Loucy (cell line): Measurements from ENCODE around the gene RBBP6.

Source experiments
- H2AFZ ChIP-seq: fragments of 200-600 bp; sonication (generic); 2 replicates; pipeline ENCODE4 v1.6.0; 2016; ENCODE audit warnings: antibody characterized with exemption, mild to moderate bottlenecking, low read length, moderate library complexity
- H3F3A ChIP-seq: fragments of 200-600 bp; 2 replicates; pipeline ENCODE4 v1.6.0; 2016; ENCODE audit warnings: antibody characterized with exemption, low read depth, mild to moderate bottlenecking
- H3K27me3 ChIP-seq: fragments of 200-600 bp; sonication (generic); 2 replicates; pipeline ENCODE4 v1.6.1; 2014; ENCODE audit warnings: low read length, mild to moderate bottlenecking; ENCODE audit not compliant: insufficient read depth, poor library complexity, severe bottlenecking
- H3K36me3 ChIP-seq: fragments of 200-600 bp; sonication (generic); 2 replicates; pipeline ENCODE4 v1.6.1; 2016; ENCODE audit warnings: low read length; ENCODE audit not compliant: insufficient read depth
- H3K4me1 ChIP-seq: fragments of 200-600 bp; sonication (generic); 2 replicates; pipeline ENCODE4 v1.5.1; 2014; ENCODE audit warnings: low read length, mild to moderate bottlenecking; ENCODE audit not compliant: insufficient read depth, poor library complexity, severe bottlenecking
- H3K4me2 ChIP-seq: fragments of 200-600 bp; sonication (generic); 2 replicates; pipeline ENCODE4 v1.6.0; 2014; ENCODE audit warnings: antibody characterized with exemption, low read length, low read depth, mild to moderate bottlenecking; ENCODE audit not compliant: poor library complexity, severe bottlenecking
- H3K4me3 ChIP-seq: fragments of 200-600 bp; sonication (generic); 2 replicates; pipeline ENCODE4 v1.5.1; 2014; ENCODE audit warnings: low read length, mild to moderate bottlenecking, mixed read lengths; ENCODE audit not compliant: poor library complexity, severe bottlenecking
- H3K79me2 ChIP-seq: fragments of 200-600 bp; sonication (generic); 2 replicates; pipeline ENCODE4 v1.6.1; 2014; ENCODE audit warnings: low read length; ENCODE audit not compliant: insufficient read depth
- H3K9ac ChIP-seq: fragments of 200-600 bp; sonication (generic); 2 replicates; pipeline ENCODE4 v1.6.0; 2014; ENCODE audit warnings: mild to moderate bottlenecking, low read depth, low read length, moderate library complexity; ENCODE audit not compliant: poor library complexity, severe bottlenecking
- H3K9me2 ChIP-seq: fragments of 200-600 bp; sonication (generic); replicated peaks from 2 replicates; pipeline ENCODE4 v1.6.1; 2016; ENCODE audit warnings: low read depth, low read length, mixed read lengths
- H3K9me3 ChIP-seq: fragments of 200-600 bp; sonication (generic); 2 replicates; pipeline ENCODE4 v1.6.1; 2014; ENCODE audit warnings: mild to moderate bottlenecking, antibody characterized with exemption, low read length, low read depth; ENCODE audit not compliant: insufficient read depth
- H4K20me1 ChIP-seq: fragments of 200-600 bp; sonication (generic); 2 replicates; pipeline ENCODE4 v1.6.0; 2014; ENCODE audit warnings: antibody characterized with exemption, low read length, mild to moderate bottlenecking; ENCODE audit not compliant: insufficient read depth, poor library complexity, severe bottlenecking
- EZH2phosphoT487 ChIP-seq: fragments of 200-600 bp; IDR thresholded peaks from 2 replicates; pipeline ENCODE4 v1.6.1; 2018; ENCODE audit warnings: antibody characterized with exemption, mild to moderate bottlenecking, moderate library complexity, borderline replicate concordance
- TF ChIP-seq, protein P1 (sequence below): fragments of 200-600 bp; sonication (generic); conservative IDR thresholded peaks from 2 replicates; pipeline ENCODE4 v1.5.1; 2014; ENCODE audit warnings: mild to moderate bottlenecking, antibody characterized with exemption, low read length

RBBP6 gene

DNA sequence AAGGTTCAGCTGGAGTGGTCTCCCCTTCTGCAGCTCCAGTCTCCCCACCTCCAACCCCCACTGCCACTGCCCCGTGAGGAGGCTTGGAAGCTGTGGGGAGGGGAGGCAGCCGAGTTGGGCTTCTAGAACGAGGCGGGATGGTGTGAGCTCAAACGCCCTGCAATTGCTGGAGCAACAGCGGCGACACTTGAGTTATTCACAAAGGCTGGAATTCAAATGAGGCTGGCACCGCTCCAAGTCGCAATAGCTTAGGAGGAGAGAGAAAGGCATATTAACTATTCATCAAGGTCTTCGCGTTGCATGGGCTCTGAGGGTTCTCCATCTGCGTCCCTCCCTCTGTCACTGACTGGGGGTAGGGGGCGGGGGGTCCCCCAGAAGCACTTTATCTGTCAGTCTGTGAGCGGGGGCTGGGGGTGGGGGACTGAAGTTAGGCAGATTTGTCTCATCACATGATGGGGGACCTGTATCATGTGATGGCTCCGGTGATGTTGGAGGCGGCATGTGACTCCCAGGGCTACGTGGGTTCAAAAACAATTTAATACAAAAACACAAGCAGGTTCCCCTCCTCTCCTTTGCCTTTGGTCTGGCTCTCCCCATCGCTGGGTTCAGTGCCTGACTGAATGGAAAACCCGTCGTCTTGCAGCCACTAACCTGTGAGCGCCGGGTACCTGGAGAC is 70.5 kb downstream of the RBBP6 start:
- Histone ChIP-seq H3K4me3 (no peak overlapping the region), H3K36me3 (no peaks in the 10 kb centered on the region), H3K9me2 (no peaks in the 10 kb centered on the region), H4K20me1 (no peaks in the 10 kb centered on the region), H3K4me2 (no peak overlapping the region), H3K4me1 (no peaks in the 10 kb centered on the region), H3K79me2 (no peaks in the 10 kb centered on the region), H2AFZ (no peak overlapping the region; the same call in 1 of the 2 replicates), H3K27me3 (no peaks in the 10 kb centered on the region), H3F3A (no peaks in the 10 kb centered on the region), H3K9me3 (no peaks in the 10 kb centered on the region), H3K9ac (no peak overlapping the region)
- TF ChIP-seq, protein P1, sequence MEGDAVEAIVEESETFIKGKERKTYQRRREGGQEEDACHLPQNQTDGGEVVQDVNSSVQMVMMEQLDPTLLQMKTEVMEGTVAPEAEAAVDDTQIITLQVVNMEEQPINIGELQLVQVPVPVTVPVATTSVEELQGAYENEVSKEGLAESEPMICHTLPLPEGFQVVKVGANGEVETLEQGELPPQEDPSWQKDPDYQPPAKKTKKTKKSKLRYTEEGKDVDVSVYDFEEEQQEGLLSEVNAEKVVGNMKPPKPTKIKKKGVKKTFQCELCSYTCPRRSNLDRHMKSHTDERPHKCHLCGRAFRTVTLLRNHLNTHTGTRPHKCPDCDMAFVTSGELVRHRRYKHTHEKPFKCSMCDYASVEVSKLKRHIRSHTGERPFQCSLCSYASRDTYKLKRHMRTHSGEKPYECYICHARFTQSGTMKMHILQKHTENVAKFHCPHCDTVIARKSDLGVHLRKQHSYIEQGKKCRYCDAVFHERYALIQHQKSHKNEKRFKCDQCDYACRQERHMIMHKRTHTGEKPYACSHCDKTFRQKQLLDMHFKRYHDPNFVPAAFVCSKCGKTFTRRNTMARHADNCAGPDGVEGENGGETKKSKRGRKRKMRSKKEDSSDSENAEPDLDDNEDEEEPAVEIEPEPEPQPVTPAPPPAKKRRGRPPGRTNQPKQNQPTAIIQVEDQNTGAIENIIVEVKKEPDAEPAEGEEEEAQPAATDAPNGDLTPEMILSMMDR, result no peak

DNA sequence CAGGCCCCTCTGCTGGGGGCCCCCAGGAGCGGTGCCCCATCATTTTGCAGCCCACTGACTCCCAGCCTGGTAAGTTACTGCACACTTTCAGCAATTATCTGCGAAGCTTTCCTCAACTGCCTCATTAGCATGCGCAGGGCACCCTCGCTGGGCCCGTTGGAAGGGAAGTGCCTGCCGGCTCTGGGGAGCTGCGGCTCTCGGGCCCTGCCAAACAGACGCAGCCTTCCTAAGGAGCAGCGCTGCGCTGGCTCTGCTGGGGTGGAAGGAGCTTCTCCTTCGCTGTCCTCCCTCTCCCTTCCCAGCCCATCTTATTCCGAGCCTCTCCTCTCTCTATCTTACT is 71.0 kb downstream of the RBBP6 start:
- Histone ChIP-seq H3K9me2 (no peaks in the 10 kb centered on the region), H3K9ac (no peak overlapping the region), H3K79me2 (no peaks in the 10 kb centered on the region), H3K4me3 (no peak overlapping the region), H3F3A (no peaks in the 10 kb centered on the region), H3K27me3 (no peaks in the 10 kb centered on the region), H2AFZ (no peak overlapping the region), H3K9me3 (no peaks in the 10 kb centered on the region), H3K4me1 (no peaks in the 10 kb centered on the region), H3K36me3 (no peaks in the 10 kb centered on the region), H3K4me2 (no peak overlapping the region), H4K20me1 (no peaks in the 10 kb centered on the region)
- TF ChIP-seq, protein P1, result no peak
- no peak for TF ChIP-seq EZH2phosphoT487

DNA sequence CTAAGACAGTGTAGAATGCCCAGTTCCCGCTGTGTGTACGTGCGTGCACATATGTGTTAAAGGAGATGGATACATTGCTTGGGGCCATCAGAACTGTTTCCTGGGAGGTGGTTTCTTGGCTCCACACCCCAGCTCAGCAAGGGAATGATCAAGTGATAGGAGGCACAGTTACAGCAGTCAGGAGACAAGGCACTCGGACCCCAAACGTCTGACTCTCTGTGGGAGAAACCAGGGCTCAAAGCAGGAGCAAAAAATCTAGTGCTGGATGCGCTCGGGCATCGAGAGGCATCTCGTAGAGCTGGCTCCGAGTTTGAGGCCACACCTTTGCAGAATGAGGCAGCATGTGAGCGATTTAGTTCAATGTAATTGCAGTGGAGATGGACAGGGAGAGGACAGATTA is 71.9 kb downstream of the RBBP6 start:
- TF ChIP-seq, protein P1, result no peak
- no peak for TF ChIP-seq EZH2phosphoT487
- Histone ChIP-seq H3K9me3 (no peaks in the 10 kb centered on the region), H3K4me3 (no peak overlapping the region), H3K4me1 (no peaks in the 10 kb centered on the region), H3K9ac (no peak overlapping the region), H3K79me2 (no peaks in the 10 kb centered on the region), H4K20me1 (no peaks in the 10 kb centered on the region), H3F3A (no peaks in the 10 kb centered on the region), H3K4me2 (no peak overlapping the region), H3K9me2 (no peaks in the 10 kb centered on the region), H2AFZ (no peak overlapping the region), H3K27me3 (no peaks in the 10 kb centered on the region), H3K36me3 (no peaks in the 10 kb centered on the region)
